Neural cell (in vitro differentiated cells): ENCODE measurements around the gene PRR33. TPM values are rescaled to one million over a fixed set of nuclear protein-coding genes. Genes with fewer than 3 reads are reported as not detected.

Source experiments
- H2AFZ ChIP-seq: fragments of 200-600, 300-800 bp; sonication (generic), shearing (Covaris generic); 2 replicates; pipeline ENCODE4 v1.6.0; 2014; ENCODE audit warnings: low read depth, mild to moderate bottlenecking, antibody characterized with exemption, low read length, moderate library complexity
- H3F3A ChIP-seq: fragments of 200-600 bp; shearing (Covaris generic); 2 replicates; pipeline ENCODE4 v1.6.1; 2016; ENCODE audit warnings: mild to moderate bottlenecking, moderate library complexity, mixed read lengths, antibody characterized with exemption, low read length; ENCODE audit not compliant: insufficient read depth, poor library complexity, severe bottlenecking
- H3K27ac ChIP-seq: fragments of 200-600, 300-800 bp; sonication (generic), shearing (Covaris generic); 2 replicates; pipeline ENCODE4 v1.5.1; 2014; ENCODE audit warnings: mild to moderate bottlenecking, low read length, moderate library complexity
- H3K27me3 ChIP-seq: fragments of 300-800, 200-600 bp; sonication (generic), shearing (Covaris generic); 2 replicates; pipeline ENCODE4 v1.6.0; 2014; ENCODE audit warnings: mild to moderate bottlenecking, low read depth, low read length, moderate library complexity; ENCODE audit not compliant: insufficient read depth
- H3K36me3 ChIP-seq: fragments of 300-800, 200-600 bp; sonication (generic), shearing (Covaris generic); 2 replicates; pipeline ENCODE4 v1.5.1; 2014; ENCODE audit warnings: mild to moderate bottlenecking, antibody characterized with exemption, low read length, moderate library complexity; ENCODE audit not compliant: insufficient read depth
- H3K4me2 ChIP-seq: fragments of 300-800, 200-600 bp; sonication (generic), shearing (Covaris generic); 2 replicates; pipeline ENCODE4 v1.6.0; 2014; ENCODE audit warnings: mild to moderate bottlenecking, low read length
- H3K4me3 ChIP-seq: fragments of 300-800, 200-600 bp; sonication (generic), shearing (Covaris generic); 2 replicates; pipeline ENCODE4 v1.5.1; 2014; ENCODE audit warnings: mild to moderate bottlenecking, low read length, moderate library complexity
- H3K79me2 ChIP-seq: fragments of 200-600 bp; shearing (Covaris generic); replicated peaks from 2 replicates; pipeline ENCODE4 v1.6.0; 2014; ENCODE audit warnings: mild to moderate bottlenecking, low read length, moderate library complexity; ENCODE audit not compliant: insufficient read depth
- H3K9ac ChIP-seq: fragments of 300-800, 200-600 bp; sonication (generic), shearing (Covaris generic); 2 replicates; pipeline ENCODE4 v1.6.1; 2016; ENCODE audit warnings: mild to moderate bottlenecking, low read length, mixed read lengths
- H3K9me2 ChIP-seq: fragments of 200-600 bp; shearing (Covaris generic); 2 replicates; pipeline ENCODE4 v1.6.1; 2016; ENCODE audit warnings: mild to moderate bottlenecking, low read length, mixed read lengths; ENCODE audit not compliant: insufficient read depth
- H3K9me3 ChIP-seq: fragments of 200-600, 300-800 bp; sonication (generic), shearing (Covaris generic); 2 replicates; pipeline ENCODE4 v1.6.1; 2016; ENCODE audit warnings: mild to moderate bottlenecking, mixed run types, low read length, moderate library complexity, mixed read lengths
- H4K20me1 ChIP-seq: fragments of 200-600 bp; shearing (Covaris generic); 2 replicates; pipeline ENCODE4 v1.6.1; 2016; ENCODE audit warnings: mild to moderate bottlenecking, mixed run types; ENCODE audit not compliant: insufficient read depth
- CTCF ChIP-seq: fragments of 450-650 bp; IDR thresholded peaks from 2 replicates; pipeline ENCODE4 v1.5.1; 2014; ENCODE audit warnings: antibody characterized with exemption, mild to moderate bottlenecking, moderate library complexity; ENCODE audit not compliant: poor library complexity, severe bottlenecking
- EP300 ChIP-seq: fragments of 450-650 bp; conservative IDR thresholded peaks from 2 replicates; pipeline ENCODE4 v1.6.1; 2014; ENCODE audit warnings: antibody characterized with exemption, mild to moderate bottlenecking, moderate library complexity; ENCODE audit not compliant: poor library complexity, severe bottlenecking
- EZH2 ChIP-seq: fragments of 200-600, 300-800 bp; shearing (Covaris generic), sonication (generic); IDR thresholded peaks from 2 replicates; pipeline ENCODE4 v1.6.1; 2014; ENCODE audit warnings: antibody characterized with exemption, low read length, borderline replicate concordance, mild to moderate bottlenecking; ENCODE audit not compliant: insufficient read depth, poor library complexity, severe bottlenecking
- MXI1 ChIP-seq: fragments of 450-650 bp; conservative IDR thresholded peaks from 2 replicates; pipeline ENCODE4 v1.6.1; 2014; ENCODE audit warnings: antibody characterized with exemption, mild to moderate bottlenecking; ENCODE audit not compliant: poor library complexity, severe bottlenecking
- POLR2AphosphoS5 ChIP-seq: IDR thresholded peaks from 2 replicates; pipeline ENCODE4 v1.6.1; 2012
- RAD21 ChIP-seq: fragments of 450-650 bp; conservative IDR thresholded peaks from 2 replicates; pipeline ENCODE4 v1.6.1; 2014; ENCODE audit warnings: antibody characterized with exemption, mild to moderate bottlenecking, moderate library complexity
- REST ChIP-seq: IDR thresholded peaks from 2 replicates; pipeline ENCODE4 v1.6.1; 2012; ENCODE audit warnings: borderline replicate concordance
- SMC3 ChIP-seq: fragments of 450-650 bp; conservative IDR thresholded peaks from 2 replicates; pipeline ENCODE4 v1.6.1; 2014; ENCODE audit warnings: antibody characterized with exemption, mild to moderate bottlenecking, moderate library complexity; ENCODE audit not compliant: poor library complexity
- TAF1 ChIP-seq: IDR thresholded peaks from 2 replicates; pipeline ENCODE4 v1.6.1; 2012; ENCODE audit warnings: low read depth
- polyA plus RNA-seq: library from polyadenylated mRNA; depleted of rRNA; stranded (reverse); fragments of >200 nt; gene quantifications from 2 replicates; pipeline ENCODE4 v1.2.3, GENCODE V29; 2014

Gene PRR33
- polyA plus RNA-seq, 1 donor from 2014 or later: not detected

- Histone ChIP-seq H3K4me2 (no peak overlapping the region), H3K79me2 (no peaks in the 10 kb centered on the region), H2AFZ (no peak overlapping the region), H3K4me3 (no peak overlapping the region), H3K27me3 (no peaks in the 10 kb centered on the region), H3K9ac (no peak overlapping the region), H3K9me3 (no peaks in the 10 kb centered on the region), H4K20me1 (no peaks in the 10 kb centered on the region), H3K27ac (no peak overlapping the region), H3K9me2 (no peaks in the 10 kb centered on the region), H3K36me3 (no peaks in the 10 kb centered on the region), H3F3A (no peaks in the 10 kb centered on the region)
- no peak for TF ChIP-seq REST
- no peak for TF ChIP-seq EZH2
- no peak for TF ChIP-seq CTCF
- TF ChIP-seq RAD21: no peak
- TF ChIP-seq TAF1: no peak
- TF ChIP-seq MXI1: no peak
- no peak for TF ChIP-seq POLR2AphosphoS5
- no peak for TF ChIP-seq EP300
- TF ChIP-seq SMC3: no peak
Observed at GRCh38 chr11:1916986-1917522, 25.4 kb upstream of the PRR33 start.

- no peak overlapping the region for H3K4me3 ChIP-seq
- H3K9me2 ChIP-seq: no peaks in the 10 kb centered on the region
- H3K27me3 ChIP-seq: no peaks in the 10 kb centered on the region
- no peak overlapping the region for H3K27ac ChIP-seq
- TF ChIP-seq EZH2 (no peak), SMC3 (no peak), MXI1 (no peak), CTCF (no peak), TAF1 (no peak), EP300 (no peak), REST (no peak), POLR2AphosphoS5 (no peak), RAD21 (no peak)
- H3K4me2 ChIP-seq: no peak overlapping the region
- no peaks in the 10 kb centered on the region for H4K20me1 ChIP-seq
- no peaks in the 10 kb centered on the region for H3K9me3 ChIP-seq
- no peaks in the 10 kb centered on the region for H3K79me2 ChIP-seq
- no peak overlapping the region for H2AFZ ChIP-seq
- no peaks in the 10 kb centered on the region for H3K36me3 ChIP-seq
- H3F3A ChIP-seq: no peaks in the 10 kb centered on the region
- no peak overlapping the region for H3K9ac ChIP-seq
Observed at GRCh38 chr11:1916132-1916985, 24.7 kb upstream of the PRR33 start.
